VCaP (cell line): Measurements from ENCODE around the gene U2SURP.

Source experiments
- H3K27ac ChIP-seq: fragments of 450-650 bp; 2 replicates; pipeline ENCODE4 v1.5.1; 2017
- TF ChIP-seq, protein P1 (sequence below): fragments of 450-650 bp; conservative IDR thresholded peaks from 2 replicates; pipeline ENCODE4 v1.5.1; 2017; ENCODE audit warnings: mild to moderate bottlenecking, moderate library complexity

Gene U2SURP

DNA sequence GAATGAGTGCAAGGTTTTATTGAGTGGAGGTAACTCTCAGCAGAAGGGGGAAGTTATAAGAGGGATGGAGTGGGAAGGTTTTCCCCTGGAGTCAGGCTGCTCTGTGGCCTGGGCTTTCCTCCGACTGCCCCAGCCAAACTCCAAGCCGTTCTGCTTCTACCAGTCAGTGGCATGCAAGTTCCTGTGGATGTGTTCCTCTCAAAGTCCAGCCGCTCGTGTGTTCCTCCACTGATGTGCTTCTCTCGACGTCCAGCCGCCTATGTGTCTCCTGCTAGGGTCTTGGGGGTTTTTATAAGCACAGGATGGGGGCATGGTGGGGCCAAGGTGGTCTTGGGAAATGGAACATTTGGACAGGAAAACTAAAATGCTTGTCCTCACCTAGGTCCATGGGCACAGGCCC is 9.0 kb upstream of the U2SURP start:
- TF ChIP-seq, protein P1, sequence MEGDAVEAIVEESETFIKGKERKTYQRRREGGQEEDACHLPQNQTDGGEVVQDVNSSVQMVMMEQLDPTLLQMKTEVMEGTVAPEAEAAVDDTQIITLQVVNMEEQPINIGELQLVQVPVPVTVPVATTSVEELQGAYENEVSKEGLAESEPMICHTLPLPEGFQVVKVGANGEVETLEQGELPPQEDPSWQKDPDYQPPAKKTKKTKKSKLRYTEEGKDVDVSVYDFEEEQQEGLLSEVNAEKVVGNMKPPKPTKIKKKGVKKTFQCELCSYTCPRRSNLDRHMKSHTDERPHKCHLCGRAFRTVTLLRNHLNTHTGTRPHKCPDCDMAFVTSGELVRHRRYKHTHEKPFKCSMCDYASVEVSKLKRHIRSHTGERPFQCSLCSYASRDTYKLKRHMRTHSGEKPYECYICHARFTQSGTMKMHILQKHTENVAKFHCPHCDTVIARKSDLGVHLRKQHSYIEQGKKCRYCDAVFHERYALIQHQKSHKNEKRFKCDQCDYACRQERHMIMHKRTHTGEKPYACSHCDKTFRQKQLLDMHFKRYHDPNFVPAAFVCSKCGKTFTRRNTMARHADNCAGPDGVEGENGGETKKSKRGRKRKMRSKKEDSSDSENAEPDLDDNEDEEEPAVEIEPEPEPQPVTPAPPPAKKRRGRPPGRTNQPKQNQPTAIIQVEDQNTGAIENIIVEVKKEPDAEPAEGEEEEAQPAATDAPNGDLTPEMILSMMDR = no peak
- H3K27ac ChIP-seq = no peak overlapping the region

DNA sequence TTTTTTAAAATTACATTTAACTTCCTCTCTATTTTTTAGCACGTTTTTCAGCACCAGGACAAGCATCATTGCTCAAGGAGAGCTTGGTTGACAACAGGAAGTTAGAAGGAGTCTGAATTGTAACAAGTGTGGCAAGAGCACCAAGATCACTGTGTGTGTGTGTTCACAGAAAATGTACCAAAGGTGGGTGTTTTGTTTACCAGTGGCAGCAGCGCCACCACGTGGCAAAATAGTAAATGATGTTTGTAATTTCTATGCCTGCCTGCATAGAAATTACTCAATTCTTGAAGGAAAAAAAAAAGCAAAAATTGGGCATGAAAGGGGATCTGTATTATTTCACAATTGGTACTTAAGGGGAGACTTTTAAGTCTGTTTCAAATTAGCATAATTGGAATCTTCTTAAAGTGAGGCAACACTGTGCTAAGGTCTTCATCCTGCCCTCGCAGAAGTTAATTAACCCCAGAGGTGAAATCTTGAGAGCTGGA is 7.4 kb upstream of the U2SURP start:
- TF ChIP-seq, protein P1 = peak; percentile 82
- H3K27ac ChIP-seq = no peak overlapping the region

DNA sequence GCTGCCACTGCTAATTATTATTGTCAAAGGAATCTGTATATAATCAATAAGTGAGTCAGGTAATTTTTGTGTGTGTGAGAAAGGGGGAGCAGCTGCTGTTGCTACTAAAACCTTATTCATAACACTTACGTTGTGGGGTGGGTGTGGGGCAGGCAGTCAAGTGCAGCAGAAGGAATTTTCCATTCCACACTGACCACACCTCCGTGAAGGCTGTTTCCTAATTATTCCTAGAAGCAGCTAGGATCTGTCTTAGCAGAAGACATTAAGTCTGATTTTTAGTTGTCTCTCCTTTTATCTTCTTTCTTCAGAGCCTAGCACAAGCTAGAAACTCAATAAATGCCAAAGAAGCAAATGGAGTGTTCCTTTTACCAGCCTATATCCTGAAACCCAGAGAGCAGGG is 4.0 kb upstream of the U2SURP start:
- no peak overlapping the region for H3K27ac ChIP-seq
- TF ChIP-seq, protein P1 = no peak

DNA sequence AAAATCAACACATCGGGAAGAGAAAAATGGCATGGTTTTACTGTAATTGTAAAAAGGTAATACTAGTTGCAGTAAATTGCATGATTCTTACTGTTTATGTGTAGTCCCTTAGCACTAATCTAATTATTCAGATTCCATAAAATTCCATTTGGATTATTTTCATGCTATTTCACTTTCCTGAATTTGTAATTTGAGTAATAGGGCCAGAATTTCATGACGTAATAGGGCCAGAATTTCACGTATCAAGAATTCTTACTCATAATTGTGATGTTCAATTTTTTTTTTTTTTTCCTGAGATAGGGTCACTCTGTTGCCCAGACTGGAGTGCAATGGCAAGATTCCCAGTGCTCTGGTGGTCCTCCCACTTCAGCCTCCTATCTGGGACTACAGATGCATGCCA is 2.9 kb upstream of the U2SURP start:
- TF ChIP-seq, protein P1 = no peak
- no peak overlapping the region for H3K27ac ChIP-seq

DNA sequence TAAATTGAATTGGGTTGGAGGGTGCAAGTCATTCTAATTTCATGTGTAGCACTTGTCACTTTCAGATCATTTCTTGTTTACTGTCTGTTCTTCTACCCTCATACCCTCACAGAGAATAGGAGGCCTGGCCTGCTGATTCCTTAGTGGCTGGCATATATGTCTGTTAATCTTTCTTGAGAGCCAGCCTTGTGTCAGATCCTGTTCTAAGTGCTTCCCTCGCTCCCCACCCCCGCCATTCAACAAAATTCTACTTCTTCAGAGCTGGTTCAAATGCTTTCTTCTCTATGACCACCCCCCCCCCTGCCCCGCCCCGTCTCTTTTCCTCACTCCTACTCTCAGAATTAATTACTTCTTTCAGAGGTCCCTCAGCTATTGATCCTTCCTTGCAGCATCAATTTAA is 1.5 kb upstream of the U2SURP start:
- peak overlapping the region; percentile 90 for H3K27ac ChIP-seq

DNA sequence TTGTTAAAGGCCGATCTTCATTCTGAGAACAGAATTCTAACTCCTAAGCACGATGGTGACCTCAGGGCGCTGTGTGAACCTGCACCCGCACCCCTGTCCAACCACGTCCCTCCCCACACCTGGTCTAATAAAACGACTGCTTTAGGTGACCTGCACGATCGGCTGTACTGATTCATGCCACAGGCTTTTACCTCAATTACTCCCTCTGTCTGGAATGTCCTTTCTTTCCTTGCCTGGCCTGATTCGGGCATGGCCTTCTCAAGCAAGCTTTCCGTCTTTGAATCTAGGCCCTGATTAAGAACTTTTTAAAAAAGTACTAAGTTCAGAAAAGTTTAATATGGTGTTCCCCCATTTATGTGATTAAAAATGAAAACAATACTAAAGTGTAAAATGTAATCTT is 842 bp upstream of the U2SURP start:
- peak overlapping the region; percentile 90 for H3K27ac ChIP-seq
- TF ChIP-seq, protein P1 = no peak

More for the DNA sequence above, 1.5 kb upstream of the U2SURP start:
- TF ChIP-seq, protein P1 = no peak

DNA sequence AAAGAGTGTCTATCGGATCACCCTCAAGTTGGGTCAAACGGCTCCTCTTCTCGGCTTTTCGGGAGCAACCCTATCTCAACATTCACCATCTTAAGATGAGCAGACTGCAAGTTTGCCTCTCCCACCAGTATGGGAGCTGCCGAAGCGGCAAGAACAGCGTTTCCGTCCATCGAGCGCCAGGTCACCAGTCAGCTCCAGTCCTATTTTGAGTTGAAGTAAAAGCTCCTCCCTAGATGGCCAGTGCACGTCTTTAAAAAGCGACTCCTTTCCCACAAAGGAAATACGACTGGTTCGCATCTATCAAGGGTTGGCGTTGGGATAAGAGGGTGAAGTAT is 369 bp upstream of the U2SURP start:
- peak overlapping the region; percentile 90 for H3K27ac ChIP-seq

More for the DNA sequence above, 369 bp upstream of the U2SURP start:
- TF ChIP-seq, protein P1 = no peak
